HEK293 (cell line): ENCODE results near the gene ZNF775.

Experiments used
- CTCF ChIA-PET: fragments of 350-600 bp; formaldehyde crosslinking; extraction: SDS; loops from one replicate; lab custom pipeline; 2021; ENCODE audit warnings: antibody characterized with exemption; lab: Yijun Ruan, JAX
- POLR2A ChIA-PET: fragments of 300-600 bp; formaldehyde crosslinking; extraction: SDS; loops from one replicate; lab custom pipeline; 2020; ENCODE audit warnings: antibody characterized with exemption, inconsistent platforms; lab: Yijun Ruan, JAX
- H3K27ac ChIP-seq: fragments of 200-500 bp; sonication (Bioruptor generic); 2 replicates; pipeline ENCODE4 v1.5.1; 2014; ENCODE audit warnings: low read depth, low read length, control low read depth, inconsistent platforms; ENCODE audit errors: extremely low read depth
- H3K36me3 ChIP-seq, 2 experiments: fragments of 200-500 bp in 1 of 2; sonication (Bioruptor generic) in 1 of 2; 1 replicate in 1 of 2; 2 replicates in 1 of 2; pipeline ENCODE4 v1.5.1; 2014 to 2017; ENCODE audit warnings: inconsistent platforms in 2 of 2, low read length in 2 of 2; ENCODE audit not compliant: control insufficient read depth in 2 of 2, insufficient read depth in 1 of 2
- H3K4me1 ChIP-seq: fragments of 200-500 bp; sonication (Bioruptor generic); 2 replicates; pipeline ENCODE4 v1.5.1; 2014; ENCODE audit warnings: mild to moderate bottlenecking, low read length, inconsistent platforms; ENCODE audit not compliant: control insufficient read depth, insufficient read depth
- H3K4me3 ChIP-seq: 2 replicates; pipeline ENCODE4 v1.5.1; 2011; ENCODE audit warnings: low read depth, mild to moderate bottlenecking, control low read depth, low read length, moderate library complexity
- H3K9me3 ChIP-seq: fragments of 200-500 bp; sonication (Bioruptor generic); 2 replicates; pipeline ENCODE4 v1.5.1; 2014; ENCODE audit warnings: low read depth, low read length, inconsistent platforms; ENCODE audit not compliant: control insufficient read depth, insufficient read depth
- IKZF3 ChIP-seq: fragments of 450-650 bp; IDR thresholded peaks from 2 replicates; pipeline ENCODE4 v1.5.0; 2018; ENCODE audit warnings: missing biosample characterization, mild to moderate bottlenecking, missing genetic modification characterization, moderate library complexity
- KLF10 ChIP-seq: fragments of 450-650 bp; IDR thresholded peaks from 2 replicates; pipeline ENCODE4 v1.5.1; 2018; ENCODE audit warnings: missing biosample characterization, mild to moderate bottlenecking, missing genetic modification characterization
- KLF17 ChIP-seq: fragments of 450-650 bp; formaldehyde crosslinking; IDR thresholded peaks from 2 replicates; pipeline ENCODE4 v1.5.1; 2016; ENCODE audit warnings: missing biosample characterization, missing genetic modification characterization
- KLF9 ChIP-seq: fragments of 450-650 bp; formaldehyde crosslinking; IDR thresholded peaks from 2 replicates; pipeline ENCODE4 v1.5.1; 2016; ENCODE audit warnings: missing biosample characterization, missing genetic modification characterization, low read depth
- MEIS1 ChIP-seq: sonication (generic); formaldehyde crosslinking; IDR thresholded peaks from 2 replicates; pipeline ENCODE4 v1.8.1; 2022; ENCODE audit warnings: missing genetic modification reagents, mild to moderate bottlenecking, borderline replicate concordance
- SP3 ChIP-seq: fragments of 450-650 bp; formaldehyde crosslinking; IDR thresholded peaks from 2 replicates; pipeline ENCODE4 v1.5.1; 2016; ENCODE audit warnings: missing biosample characterization, missing genetic modification characterization
- WT1 ChIP-seq: fragments of 450-650 bp; formaldehyde crosslinking; IDR thresholded peaks from 2 replicates; pipeline ENCODE4 v1.5.1; 2016; ENCODE audit warnings: missing biosample characterization, missing genetic modification characterization
- ZNF175 ChIP-seq: fragments of 450-650 bp; formaldehyde crosslinking; IDR thresholded peaks from 2 replicates; pipeline ENCODE4 v1.5.1; 2016; ENCODE audit warnings: missing biosample characterization, missing genetic modification characterization
- ZNF292 ChIP-seq: fragments of 450-650 bp; formaldehyde crosslinking; IDR thresholded peaks from 2 replicates; pipeline ENCODE4 v1.5.1; 2016; ENCODE audit warnings: low read depth, missing biosample characterization, missing genetic modification characterization, borderline replicate concordance
- ZNF311 ChIP-seq: fragments of 450-650 bp; formaldehyde crosslinking; IDR thresholded peaks from 2 replicates; pipeline ENCODE4 v1.5.1; 2017; ENCODE audit warnings: missing biosample characterization, missing genetic modification characterization, borderline replicate concordance
- ZNF350 ChIP-seq: fragments of 450-650 bp; formaldehyde crosslinking; IDR thresholded peaks from 2 replicates; pipeline ENCODE4 v1.5.0; 2017; ENCODE audit warnings: missing biosample characterization, mild to moderate bottlenecking, missing genetic modification characterization
- ZNF473 ChIP-seq: fragments of 450-650 bp; formaldehyde crosslinking; IDR thresholded peaks from 2 replicates; pipeline ENCODE4 v1.5.1; 2017; ENCODE audit warnings: missing biosample characterization, missing genetic modification characterization
- ZNF521 ChIP-seq: fragments of 450-650 bp; formaldehyde crosslinking; IDR thresholded peaks from 2 replicates; pipeline ENCODE4 v1.5.1; 2017; ENCODE audit warnings: missing biosample characterization, mild to moderate bottlenecking, missing genetic modification characterization
- ZNF530 ChIP-seq: fragments of 450-650 bp; formaldehyde crosslinking; IDR thresholded peaks from 2 replicates; pipeline ENCODE4 v1.5.1; 2016; ENCODE audit warnings: low read depth, missing biosample characterization, missing genetic modification characterization
- ZNF549 ChIP-seq: fragments of 450-650 bp; IDR thresholded peaks from 2 replicates; pipeline ENCODE4 v1.5.1; 2018; ENCODE audit warnings: missing biosample characterization, missing genetic modification characterization, mild to moderate bottlenecking, inconsistent platforms, moderate library complexity
- ZNF792 ChIP-seq: fragments of 450-650 bp; formaldehyde crosslinking; IDR thresholded peaks from 2 replicates; pipeline ENCODE4 v1.5.1; 2016; ENCODE audit warnings: missing biosample characterization, missing genetic modification characterization
- TF ChIP-seq, protein P1 (sequence below): fragments of 450-650 bp; formaldehyde crosslinking; IDR thresholded peaks from 2 replicates; pipeline ENCODE4 v1.5.1; 2016; ENCODE audit warnings: missing biosample characterization, missing genetic modification characterization, borderline replicate concordance
- TF ChIP-seq, protein P2 (sequence below): fragments of 450-650 bp; formaldehyde crosslinking; IDR thresholded peaks from 2 replicates; pipeline ENCODE4 v1.5.1; 2016; ENCODE audit warnings: missing biosample characterization, missing genetic modification characterization
- TF ChIP-seq, protein P3 (sequence below): fragments of 450-650 bp; formaldehyde crosslinking; IDR thresholded peaks from 2 replicates; pipeline ENCODE4 v1.5.1; 2016; ENCODE audit warnings: missing biosample characterization, missing genetic modification characterization, borderline replicate concordance

Gene ZNF775

GRCh38 chr7:150371996-150372270 lies 7.2 kb upstream of the ZNF775 start (continued):
- TF ChIP-seq, protein P1, sequence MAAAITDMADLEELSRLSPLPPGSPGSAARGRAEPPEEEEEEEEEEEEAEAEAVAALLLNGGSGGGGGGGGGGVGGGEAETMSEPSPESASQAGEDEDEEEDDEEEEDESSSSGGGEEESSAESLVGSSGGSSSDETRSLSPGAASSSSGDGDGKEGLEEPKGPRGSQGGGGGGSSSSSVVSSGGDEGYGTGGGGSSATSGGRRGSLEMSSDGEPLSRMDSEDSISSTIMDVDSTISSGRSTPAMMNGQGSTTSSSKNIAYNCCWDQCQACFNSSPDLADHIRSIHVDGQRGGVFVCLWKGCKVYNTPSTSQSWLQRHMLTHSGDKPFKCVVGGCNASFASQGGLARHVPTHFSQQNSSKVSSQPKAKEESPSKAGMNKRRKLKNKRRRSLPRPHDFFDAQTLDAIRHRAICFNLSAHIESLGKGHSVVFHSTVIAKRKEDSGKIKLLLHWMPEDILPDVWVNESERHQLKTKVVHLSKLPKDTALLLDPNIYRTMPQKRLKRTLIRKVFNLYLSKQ (tag by site-specific recombination), result no peak
- TF ChIP-seq WT1 (tag by site-specific recombination) (no peak), ZNF530 (tag by site-specific recombination) (no peak), IKZF3 (tag by site-specific recombination) (no peak), SP3 (tag by site-specific recombination) (no peak)
- TF ChIP-seq, protein P2, sequence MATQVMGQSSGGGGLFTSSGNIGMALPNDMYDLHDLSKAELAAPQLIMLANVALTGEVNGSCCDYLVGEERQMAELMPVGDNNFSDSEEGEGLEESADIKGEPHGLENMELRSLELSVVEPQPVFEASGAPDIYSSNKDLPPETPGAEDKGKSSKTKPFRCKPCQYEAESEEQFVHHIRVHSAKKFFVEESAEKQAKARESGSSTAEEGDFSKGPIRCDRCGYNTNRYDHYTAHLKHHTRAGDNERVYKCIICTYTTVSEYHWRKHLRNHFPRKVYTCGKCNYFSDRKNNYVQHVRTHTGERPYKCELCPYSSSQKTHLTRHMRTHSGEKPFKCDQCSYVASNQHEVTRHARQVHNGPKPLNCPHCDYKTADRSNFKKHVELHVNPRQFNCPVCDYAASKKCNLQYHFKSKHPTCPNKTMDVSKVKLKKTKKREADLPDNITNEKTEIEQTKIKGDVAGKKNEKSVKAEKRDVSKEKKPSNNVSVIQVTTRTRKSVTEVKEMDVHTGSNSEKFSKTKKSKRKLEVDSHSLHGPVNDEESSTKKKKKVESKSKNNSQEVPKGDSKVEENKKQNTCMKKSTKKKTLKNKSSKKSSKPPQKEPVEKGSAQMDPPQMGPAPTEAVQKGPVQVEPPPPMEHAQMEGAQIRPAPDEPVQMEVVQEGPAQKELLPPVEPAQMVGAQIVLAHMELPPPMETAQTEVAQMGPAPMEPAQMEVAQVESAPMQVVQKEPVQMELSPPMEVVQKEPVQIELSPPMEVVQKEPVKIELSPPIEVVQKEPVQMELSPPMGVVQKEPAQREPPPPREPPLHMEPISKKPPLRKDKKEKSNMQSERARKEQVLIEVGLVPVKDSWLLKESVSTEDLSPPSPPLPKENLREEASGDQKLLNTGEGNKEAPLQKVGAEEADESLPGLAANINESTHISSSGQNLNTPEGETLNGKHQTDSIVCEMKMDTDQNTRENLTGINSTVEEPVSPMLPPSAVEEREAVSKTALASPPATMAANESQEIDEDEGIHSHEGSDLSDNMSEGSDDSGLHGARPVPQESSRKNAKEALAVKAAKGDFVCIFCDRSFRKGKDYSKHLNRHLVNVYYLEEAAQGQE (tag by site-specific recombination), result no peak
- TF ChIP-seq, all 188 proteins: peak for 0

DNA sequence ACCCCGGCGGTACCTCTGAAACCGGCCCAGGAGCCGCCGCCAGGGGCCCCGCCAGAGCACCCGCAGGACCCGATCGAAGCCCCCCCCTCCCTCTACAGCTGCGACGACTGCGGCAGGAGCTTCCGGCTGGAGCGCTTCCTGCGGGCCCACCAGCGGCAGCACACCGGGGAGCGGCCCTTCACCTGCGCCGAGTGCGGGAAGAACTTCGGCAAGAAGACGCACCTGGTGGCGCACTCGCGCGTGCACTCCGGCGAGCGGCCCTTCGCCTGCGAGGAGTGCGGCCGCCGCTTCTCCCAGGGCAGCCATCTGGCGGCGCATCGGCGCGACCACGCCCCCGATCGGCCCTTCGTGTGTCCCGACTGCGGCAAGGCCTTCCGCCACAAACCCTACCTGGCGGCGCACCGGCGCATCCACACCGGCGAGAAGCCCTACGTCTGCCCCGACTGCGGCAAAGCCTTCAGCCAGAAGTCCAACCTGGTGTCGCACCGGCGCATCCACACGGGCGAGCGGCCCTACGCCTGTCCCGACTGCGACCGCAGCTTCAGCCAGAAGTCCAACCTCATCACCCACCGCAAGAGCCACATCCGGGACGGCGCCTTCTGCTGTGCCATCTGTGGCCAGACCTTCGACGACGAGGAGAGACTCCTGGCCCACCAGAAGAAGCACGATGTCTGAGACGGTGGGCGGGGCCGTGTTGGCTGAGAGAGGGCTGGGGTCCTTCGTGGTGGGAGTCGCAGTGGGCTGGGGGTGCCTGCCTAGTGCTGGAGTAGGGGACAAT lies 6.7 kb upstream of the ZNF775 start:
- Histone ChIP-seq H3K4me1 (no peaks in the 10 kb centered on the region), H3K9me3 (no peaks in the 10 kb centered on the region), H3K36me3 (peaks cover 0 to 52% of the 10 kb centered on the region in 2 experiments; a peak in 1 of 3 replicates), H3K4me3 (no peak overlapping the region), H3K27ac (no peak overlapping the region)
- POLR2A ChIA-PET, result no interaction called here
- CTCF ChIA-PET, result no interaction called here
- no peak for TF ChIP-seq KLF17 (tag by site-specific recombination)
- TF ChIP-seq ZNF792 (tag by site-specific recombination), result no peak
- TF ChIP-seq KLF9 (tag by site-specific recombination), result 0 out of 2 replicates have a peak, but pooled peaks have one; percentile 14
- no peak for TF ChIP-seq ZNF521 (tag by site-specific recombination)
- no peak for TF ChIP-seq ZNF175
- TF ChIP-seq MEIS1 (CRISPR knock-in tag), result no peak

- Histone ChIP-seq H3K4me3 (no peak overlapping the region), H3K36me3 (peaks cover 0 to 52% of the 10 kb centered on the region in 2 experiments; a peak in 1 of 3 replicates), H3K4me1 (peaks cover 3% of the 10 kb centered on the region; the same call in 1 of the 2 replicates), H3K9me3 (no peaks in the 10 kb centered on the region), H3K27ac (no peak overlapping the region)
- no peak for TF ChIP-seq ZNF350
- no peak for TF ChIP-seq ZNF292 (tag by site-specific recombination)
- TF ChIP-seq KLF10 (tag by site-specific recombination), result no peak
- TF ChIP-seq ZNF311 (tag by site-specific recombination), result no peak
- TF ChIP-seq, protein P3, sequence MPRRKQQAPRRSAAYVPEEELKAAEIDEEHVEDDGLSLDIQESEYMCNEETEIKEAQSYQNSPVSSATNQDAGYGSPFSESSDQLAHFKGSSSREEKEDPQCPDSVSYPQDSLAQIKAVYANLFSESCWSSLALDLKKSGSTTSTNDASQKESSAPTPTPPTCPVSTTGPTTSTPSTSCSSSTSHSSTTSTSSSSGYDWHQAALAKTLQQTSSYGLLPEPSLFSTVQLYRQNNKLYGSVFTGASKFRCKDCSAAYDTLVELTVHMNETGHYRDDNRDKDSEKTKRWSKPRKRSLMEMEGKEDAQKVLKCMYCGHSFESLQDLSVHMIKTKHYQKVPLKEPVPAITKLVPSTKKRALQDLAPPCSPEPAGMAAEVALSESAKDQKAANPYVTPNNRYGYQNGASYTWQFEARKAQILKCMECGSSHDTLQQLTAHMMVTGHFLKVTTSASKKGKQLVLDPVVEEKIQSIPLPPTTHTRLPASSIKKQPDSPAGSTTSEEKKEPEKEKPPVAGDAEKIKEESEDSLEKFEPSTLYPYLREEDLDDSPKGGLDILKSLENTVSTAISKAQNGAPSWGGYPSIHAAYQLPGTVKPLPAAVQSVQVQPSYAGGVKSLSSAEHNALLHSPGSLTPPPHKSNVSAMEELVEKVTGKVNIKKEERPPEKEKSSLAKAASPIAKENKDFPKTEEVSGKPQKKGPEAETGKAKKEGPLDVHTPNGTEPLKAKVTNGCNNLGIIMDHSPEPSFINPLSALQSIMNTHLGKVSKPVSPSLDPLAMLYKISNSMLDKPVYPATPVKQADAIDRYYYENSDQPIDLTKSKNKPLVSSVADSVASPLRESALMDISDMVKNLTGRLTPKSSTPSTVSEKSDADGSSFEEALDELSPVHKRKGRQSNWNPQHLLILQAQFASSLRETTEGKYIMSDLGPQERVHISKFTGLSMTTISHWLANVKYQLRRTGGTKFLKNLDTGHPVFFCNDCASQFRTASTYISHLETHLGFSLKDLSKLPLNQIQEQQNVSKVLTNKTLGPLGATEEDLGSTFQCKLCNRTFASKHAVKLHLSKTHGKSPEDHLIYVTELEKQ (tag by site-specific recombination), result no peak
- no peak for TF ChIP-seq ZNF473 (tag by site-specific recombination)
- no peak for TF ChIP-seq ZNF549 (tag by site-specific recombination)
- POLR2A ChIA-PET, result no interaction called here
- CTCF ChIA-PET, result no interaction called here
Measured at GRCh38 chr7:150373049-150373801, 5.9 kb upstream of the ZNF775 start.
